Measurements from ENCODE around the gene GPER1.

The GPER1 gene

GRCh38 chr7:1074593-1075431 lies 13.1 kb upstream of the GPER1 start:
- Histone ChIP-seq H3K27ac (ENCODE audit: low read depth, low read length) (no peak overlapping the region), H4K20me1 (ENCODE audit: low read depth, low read length) (0 out of 2 replicates have a peak, but pooled peaks cover 7% of the 10 kb centered on the region), H3K9me3 (ENCODE audit: insufficient read depth, low read length) (peaks cover 9% of the 10 kb centered on the region; the same call in 1 of the 2 replicates), H3K4me3 (ENCODE audit: insufficient read depth, low read length, poor library complexity, severe bottlenecking) (no peak overlapping the region), H3F3A (ENCODE audit: insufficient read depth) (0 out of 2 replicates have a peak, but pooled peaks cover 2% of the 10 kb centered on the region), H3K4me2 (ENCODE audit: low read depth, low read length, poor library complexity, severe bottlenecking) (no peak overlapping the region), H3K9me2 (replicated peaks; ENCODE audit: insufficient read depth, low read length) (no peaks in the 10 kb centered on the region), H2AFZ (ENCODE audit: low read depth, low read length, severe bottlenecking) (no peak overlapping the region), H3K36me3 (ENCODE audit: low read length) (no peaks in the 10 kb centered on the region), H3K9ac (ENCODE audit: low read length) (no peak overlapping the region), H3K27me3 (ENCODE audit: low read length) (no peaks in the 10 kb centered on the region), H3K79me2 (ENCODE audit: insufficient read depth, low read length) (no peaks in the 10 kb centered on the region)
- TF ChIP-seq EZH2phosphoT487 (conservative IDR thresholded peaks at IDR 0.05; ENCODE audit: low read length) (no peak), CTCF (IDR thresholded peaks at IDR 0.05; ENCODE audit: insufficient read depth, low read length, poor library complexity, severe bottlenecking) (no peak)

- Histone ChIP-seq H3K27me3 (ENCODE audit: low read length) (no peaks in the 10 kb centered on the region), H3K79me2 (ENCODE audit: insufficient read depth, low read length) (no peaks in the 10 kb centered on the region), H3K9ac (ENCODE audit: low read length) (no peak overlapping the region), H3K27ac (ENCODE audit: low read depth, low read length) (no peak overlapping the region), H3K4me3 (ENCODE audit: insufficient read depth, low read length, poor library complexity, severe bottlenecking) (no peak overlapping the region), H3K4me2 (ENCODE audit: low read depth, low read length, poor library complexity, severe bottlenecking) (no peak overlapping the region), H3K9me3 (ENCODE audit: insufficient read depth, low read length) (no peaks in the 10 kb centered on the region), H3F3A (ENCODE audit: insufficient read depth) (no peaks in the 10 kb centered on the region), H4K20me1 (ENCODE audit: low read depth, low read length) (0 out of 2 replicates have a peak, but pooled peaks cover 7% of the 10 kb centered on the region), H3K36me3 (ENCODE audit: low read length) (no peaks in the 10 kb centered on the region), H3K9me2 (replicated peaks; ENCODE audit: insufficient read depth, low read length) (no peaks in the 10 kb centered on the region), H2AFZ (ENCODE audit: low read depth, low read length, severe bottlenecking) (no peak overlapping the region)
- TF ChIP-seq EZH2phosphoT487 (conservative IDR thresholded peaks at IDR 0.05; ENCODE audit: low read length): no peak
- TF ChIP-seq CTCF (IDR thresholded peaks at IDR 0.05; ENCODE audit: insufficient read depth, low read length, poor library complexity, severe bottlenecking): no peak
Measured at GRCh38 chr7:1076184-1077072, 11.5 kb upstream of the GPER1 start.

DNA sequence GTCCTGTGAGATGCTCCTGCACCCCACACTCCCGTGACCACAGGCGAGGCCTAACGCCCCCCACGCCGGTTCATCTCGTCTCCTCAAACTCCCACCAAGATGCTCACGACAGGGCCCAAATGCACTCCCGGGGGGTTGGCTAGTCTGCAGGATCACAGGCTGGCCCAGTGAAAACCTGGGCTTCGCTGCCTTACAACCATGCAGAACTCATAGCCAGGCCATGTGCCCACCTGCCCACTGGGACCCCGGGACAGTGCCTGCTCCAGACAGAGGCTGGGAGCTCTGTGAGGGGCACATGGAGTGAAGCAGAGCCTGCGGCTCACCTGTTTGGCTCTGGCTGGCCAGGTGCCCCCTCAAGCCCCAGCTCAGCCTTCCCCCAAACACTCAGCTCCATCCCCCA lies 9.4 kb upstream of the GPER1 start:
- Histone ChIP-seq H4K20me1 (ENCODE audit: low read depth, low read length) (0 out of 2 replicates have a peak, but pooled peaks cover 7% of the 10 kb centered on the region), H3K9me2 (replicated peaks; ENCODE audit: insufficient read depth, low read length) (no peaks in the 10 kb centered on the region), H3F3A (ENCODE audit: insufficient read depth) (no peaks in the 10 kb centered on the region), H3K9ac (ENCODE audit: low read length) (no peak overlapping the region), H3K9me3 (ENCODE audit: insufficient read depth, low read length) (no peaks in the 10 kb centered on the region), H3K27ac (ENCODE audit: low read depth, low read length) (no peak overlapping the region), H3K36me3 (ENCODE audit: low read length) (no peaks in the 10 kb centered on the region), H3K79me2 (ENCODE audit: insufficient read depth, low read length) (no peaks in the 10 kb centered on the region), H2AFZ (ENCODE audit: low read depth, low read length, severe bottlenecking) (no peak overlapping the region), H3K4me2 (ENCODE audit: low read depth, low read length, poor library complexity, severe bottlenecking) (no peak overlapping the region), H3K4me3 (ENCODE audit: insufficient read depth, low read length, poor library complexity, severe bottlenecking) (no peak overlapping the region), H3K27me3 (ENCODE audit: low read length) (no peaks in the 10 kb centered on the region)
- no peak for TF ChIP-seq EZH2phosphoT487 (conservative IDR thresholded peaks at IDR 0.05; ENCODE audit: low read length)
- TF ChIP-seq CTCF (IDR thresholded peaks at IDR 0.05; ENCODE audit: insufficient read depth, low read length, poor library complexity, severe bottlenecking): no peak

Measured in SU-DHL-6 (cell line).